GM12873 (cell line): ENCODE data around the gene FLYWCH2.

Experiments
- TF ChIP-seq, protein P1 (sequence below): IDR thresholded peaks from 2 replicates; pipeline ENCODE4 v1.5.1; 2012; ENCODE audit warnings: low read depth, mild to moderate bottlenecking, moderate library complexity, low read length, control low read depth; ENCODE audit not compliant: insufficient read depth; ENCODE audit errors: missing control alignments

The FLYWCH2 gene

DNA sequence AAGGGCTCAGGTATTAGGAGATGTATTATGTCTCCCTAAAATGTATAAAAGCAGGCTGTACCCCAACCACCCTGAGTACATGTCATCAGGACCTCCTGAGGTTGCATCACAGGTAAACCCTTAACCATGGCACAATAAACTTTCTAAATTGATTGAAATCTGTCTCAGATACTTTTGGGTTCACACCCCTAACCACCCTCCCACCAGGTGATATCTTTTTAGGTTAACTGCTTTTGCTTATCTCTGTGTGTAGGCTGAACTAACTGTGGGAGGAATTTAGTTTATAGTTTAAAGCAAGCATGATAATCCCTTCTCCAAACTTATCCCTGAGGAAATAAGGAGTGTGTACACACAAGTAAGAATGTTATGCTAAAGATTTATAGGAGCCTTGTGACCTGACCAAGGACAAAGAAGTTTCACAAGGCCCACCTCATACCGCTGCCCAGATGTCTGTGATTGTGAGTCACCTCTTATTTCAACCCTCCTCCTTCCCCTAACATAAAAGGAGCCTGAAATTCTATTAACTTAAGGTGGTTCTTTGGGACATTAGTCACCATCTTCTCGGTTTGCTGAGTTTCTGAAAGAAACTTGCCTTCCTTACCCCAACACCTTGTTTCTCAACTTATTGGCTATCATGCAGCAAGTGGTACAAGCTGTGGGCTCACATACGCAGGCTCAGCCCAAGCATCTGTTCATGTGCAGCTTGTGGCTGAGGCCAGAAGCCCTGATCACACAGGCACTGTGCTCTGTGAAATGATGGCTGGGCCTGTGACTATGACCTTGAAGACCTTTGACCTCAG lies 36.3 kb upstream of the FLYWCH2 start:
- TF ChIP-seq, protein P1, sequence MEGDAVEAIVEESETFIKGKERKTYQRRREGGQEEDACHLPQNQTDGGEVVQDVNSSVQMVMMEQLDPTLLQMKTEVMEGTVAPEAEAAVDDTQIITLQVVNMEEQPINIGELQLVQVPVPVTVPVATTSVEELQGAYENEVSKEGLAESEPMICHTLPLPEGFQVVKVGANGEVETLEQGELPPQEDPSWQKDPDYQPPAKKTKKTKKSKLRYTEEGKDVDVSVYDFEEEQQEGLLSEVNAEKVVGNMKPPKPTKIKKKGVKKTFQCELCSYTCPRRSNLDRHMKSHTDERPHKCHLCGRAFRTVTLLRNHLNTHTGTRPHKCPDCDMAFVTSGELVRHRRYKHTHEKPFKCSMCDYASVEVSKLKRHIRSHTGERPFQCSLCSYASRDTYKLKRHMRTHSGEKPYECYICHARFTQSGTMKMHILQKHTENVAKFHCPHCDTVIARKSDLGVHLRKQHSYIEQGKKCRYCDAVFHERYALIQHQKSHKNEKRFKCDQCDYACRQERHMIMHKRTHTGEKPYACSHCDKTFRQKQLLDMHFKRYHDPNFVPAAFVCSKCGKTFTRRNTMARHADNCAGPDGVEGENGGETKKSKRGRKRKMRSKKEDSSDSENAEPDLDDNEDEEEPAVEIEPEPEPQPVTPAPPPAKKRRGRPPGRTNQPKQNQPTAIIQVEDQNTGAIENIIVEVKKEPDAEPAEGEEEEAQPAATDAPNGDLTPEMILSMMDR = no peak

DNA sequence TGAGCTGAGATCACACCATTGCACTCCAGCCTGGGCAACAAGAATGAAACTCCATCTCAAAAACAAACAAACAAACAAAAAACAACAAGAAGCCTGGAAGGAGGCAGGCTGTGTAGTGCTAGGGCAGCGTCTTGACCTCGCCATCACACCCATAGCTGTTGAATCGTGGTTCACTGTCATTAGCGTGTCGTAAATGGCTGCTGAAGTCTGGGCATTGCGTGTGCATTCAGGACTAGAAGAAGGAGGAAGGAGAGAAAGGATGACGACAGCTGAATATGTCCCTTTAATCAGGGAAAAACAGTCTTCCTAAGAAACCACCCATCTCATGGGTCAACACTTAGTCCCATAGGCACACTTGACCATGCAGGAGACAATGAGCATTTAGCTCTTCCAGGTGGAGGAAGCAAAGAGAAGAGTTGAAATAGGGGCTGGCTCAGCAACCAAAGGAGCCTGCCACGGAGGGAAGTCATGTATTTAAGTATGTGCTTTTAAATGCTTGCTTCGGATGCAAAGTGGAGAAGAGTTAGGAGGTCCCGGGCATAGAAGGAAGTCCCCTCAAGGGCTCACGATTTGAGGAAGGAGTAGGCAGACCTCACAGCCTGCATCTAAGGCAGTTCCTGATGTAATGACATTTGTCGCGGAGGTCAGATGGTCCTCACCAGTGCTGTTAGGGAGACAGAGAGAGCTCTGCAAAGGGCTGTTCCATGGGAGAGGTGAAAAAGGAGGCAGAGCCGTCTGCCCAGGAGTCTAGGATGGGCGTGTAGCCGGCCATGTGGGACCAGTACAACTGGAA lies 33.9 kb upstream of the FLYWCH2 start:
- TF ChIP-seq, protein P1 = no peak

DNA sequence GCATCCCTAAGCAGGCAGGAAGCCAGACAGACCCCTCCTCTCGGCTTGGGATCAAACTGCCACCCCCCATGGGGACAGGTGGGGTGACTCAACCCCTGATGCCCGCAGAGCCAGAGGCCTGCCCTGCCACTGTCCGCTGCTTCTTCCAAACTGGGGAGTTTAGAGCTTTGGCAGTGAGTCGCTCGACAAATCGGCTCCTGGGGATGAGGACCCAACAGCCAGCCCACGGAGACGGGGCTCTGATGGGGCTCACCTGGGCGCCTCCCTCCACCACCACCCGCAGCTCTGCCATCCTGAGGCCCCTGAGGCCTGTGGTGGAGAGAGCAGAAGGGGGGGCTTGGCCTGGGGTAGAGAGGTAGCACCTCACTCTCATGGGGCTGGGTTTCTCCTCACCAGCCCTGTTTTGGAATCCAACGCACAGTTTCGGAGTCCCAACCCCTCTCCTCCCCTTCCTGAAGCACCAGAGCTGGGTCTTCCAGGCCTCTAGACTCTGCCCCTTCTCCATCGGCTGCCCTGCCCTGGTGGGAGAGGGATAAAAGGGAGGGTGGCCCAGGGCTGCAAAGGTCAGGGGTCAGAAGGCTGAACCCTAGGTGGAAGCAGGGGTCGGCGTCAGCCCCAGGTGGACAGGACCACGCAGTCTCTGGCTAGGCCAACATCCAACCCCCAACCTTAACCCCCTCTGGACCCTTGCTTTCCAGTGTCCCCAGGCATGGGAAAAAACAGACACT lies 30.8 kb upstream of the FLYWCH2 start:
- TF ChIP-seq, protein P1 = no peak

DNA sequence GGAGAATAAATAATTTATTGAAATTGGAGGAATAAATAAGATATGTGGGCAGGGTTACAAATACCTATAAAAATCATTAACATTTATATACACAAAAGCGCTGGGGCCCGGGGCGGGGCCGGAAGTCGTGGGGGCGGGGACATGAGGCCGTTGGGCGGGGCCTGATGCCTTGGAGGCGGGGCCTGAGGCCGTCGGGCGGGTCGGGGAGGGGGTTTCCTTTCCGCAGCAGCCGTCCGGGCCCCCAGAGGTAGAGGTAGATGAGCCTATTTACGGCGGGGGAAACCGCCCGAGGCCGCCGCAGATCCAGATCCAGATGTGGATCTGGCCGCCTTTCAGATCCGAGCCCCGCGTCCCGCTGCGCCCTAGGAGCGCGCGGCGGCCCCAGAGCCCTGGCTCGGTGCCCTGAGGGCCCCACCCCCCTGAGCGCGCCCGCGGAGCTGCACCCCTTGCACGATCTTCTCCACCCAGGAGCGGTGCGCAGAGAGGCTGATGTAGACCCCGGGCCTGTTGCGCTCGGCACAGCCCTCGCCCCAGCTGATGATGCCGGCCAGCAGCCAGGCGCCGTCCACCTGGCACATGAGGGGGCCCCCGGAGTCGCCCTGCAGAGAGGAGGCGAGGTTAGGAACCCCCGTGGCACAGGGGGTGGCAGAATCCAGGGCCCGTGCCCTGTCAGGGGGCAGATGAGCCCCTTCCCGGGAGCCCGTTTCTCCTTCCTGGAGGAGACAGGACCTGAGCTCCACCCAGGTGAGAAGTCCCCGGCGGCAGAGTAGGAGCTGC lies 30.1 kb upstream of the FLYWCH2 start:
- TF ChIP-seq, protein P1 = no peak

DNA sequence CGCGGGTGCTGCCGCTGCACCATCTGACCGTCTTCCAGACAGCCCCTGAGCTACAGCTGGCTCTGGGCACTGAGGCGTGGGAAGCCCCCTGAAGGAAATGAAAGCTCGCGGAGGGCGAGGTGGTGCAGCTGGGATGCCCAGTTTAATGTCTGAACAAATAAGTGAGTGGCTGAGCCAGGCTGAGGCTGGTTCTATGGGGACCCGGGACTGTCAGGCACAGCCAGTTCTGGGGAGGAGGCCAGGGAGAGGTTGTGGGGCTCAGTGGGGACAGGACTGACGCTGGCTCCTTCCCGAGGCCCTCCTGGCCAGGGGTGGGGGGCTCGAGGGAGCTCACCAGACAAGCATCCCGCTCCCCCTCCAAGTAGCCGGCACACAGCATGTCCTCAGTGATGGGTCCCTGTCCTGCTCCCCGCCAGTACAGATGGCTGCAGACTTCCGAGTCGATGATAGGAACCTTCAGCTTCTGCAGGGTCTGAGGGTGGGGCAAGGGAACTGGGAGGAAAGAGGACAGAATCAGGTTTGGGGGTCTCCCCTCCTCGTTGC lies 29.4 kb upstream of the FLYWCH2 start:
- TF ChIP-seq, protein P1 = no peak

DNA sequence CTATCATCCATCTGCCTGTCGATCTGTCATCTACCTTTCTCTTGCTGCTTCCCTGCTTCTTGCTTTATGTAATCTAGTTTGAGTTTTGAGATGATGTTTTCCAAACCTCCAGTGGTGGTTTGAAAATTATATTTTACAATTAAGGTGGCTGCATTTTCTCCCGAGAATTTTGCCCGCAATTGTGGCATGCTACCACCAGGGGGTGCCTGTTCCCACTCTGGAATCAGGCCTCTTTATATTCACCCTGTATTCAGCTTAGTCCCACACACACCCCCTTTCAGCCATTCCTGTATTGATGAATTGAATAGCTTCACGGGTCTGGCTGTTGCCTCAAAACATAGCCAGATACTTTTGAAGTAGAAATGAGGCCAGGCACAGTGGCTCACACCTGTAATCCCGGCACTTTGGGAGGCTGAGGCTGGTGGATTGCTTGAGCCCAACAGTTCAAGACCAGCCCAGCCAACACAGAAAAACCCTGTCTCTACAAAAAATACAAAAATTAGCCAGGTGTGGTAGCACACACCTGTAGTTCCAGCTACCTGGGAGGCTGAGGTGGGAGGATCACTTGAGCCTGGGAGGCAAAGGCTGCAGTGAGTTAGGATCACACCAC lies 28.2 kb upstream of the FLYWCH2 start:
- TF ChIP-seq, protein P1 = peak; percentile 65
